Measurements from ENCODE around the gene GPC5.
"Not testable (repeated sequence)": the region's sequence is repeated elsewhere in the genome, so short reads cannot be mapped to it uniquely, and the experiment has no call there.

The GPC5 gene

DNA sequence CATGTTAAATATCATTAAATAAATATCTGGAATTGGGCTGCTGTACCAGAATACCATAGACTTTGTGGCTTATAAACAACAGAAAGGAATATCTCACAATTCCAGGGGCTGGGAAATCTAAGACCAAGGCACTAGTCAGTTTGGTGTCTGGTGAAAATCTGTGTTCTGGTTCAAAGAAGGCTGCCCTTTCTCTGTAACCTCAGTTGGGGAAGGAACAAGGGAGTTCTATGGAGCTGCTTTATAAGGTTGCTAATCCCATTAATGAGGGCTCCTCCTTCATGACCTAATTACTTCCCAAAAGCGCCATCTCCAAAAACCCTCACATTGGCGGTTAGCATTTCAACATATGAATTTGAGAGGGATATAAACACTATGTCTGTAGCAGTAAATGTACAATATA, 480.9 kb downstream of the GPC5 start:
- TF ChIP-seq, protein P1, sequence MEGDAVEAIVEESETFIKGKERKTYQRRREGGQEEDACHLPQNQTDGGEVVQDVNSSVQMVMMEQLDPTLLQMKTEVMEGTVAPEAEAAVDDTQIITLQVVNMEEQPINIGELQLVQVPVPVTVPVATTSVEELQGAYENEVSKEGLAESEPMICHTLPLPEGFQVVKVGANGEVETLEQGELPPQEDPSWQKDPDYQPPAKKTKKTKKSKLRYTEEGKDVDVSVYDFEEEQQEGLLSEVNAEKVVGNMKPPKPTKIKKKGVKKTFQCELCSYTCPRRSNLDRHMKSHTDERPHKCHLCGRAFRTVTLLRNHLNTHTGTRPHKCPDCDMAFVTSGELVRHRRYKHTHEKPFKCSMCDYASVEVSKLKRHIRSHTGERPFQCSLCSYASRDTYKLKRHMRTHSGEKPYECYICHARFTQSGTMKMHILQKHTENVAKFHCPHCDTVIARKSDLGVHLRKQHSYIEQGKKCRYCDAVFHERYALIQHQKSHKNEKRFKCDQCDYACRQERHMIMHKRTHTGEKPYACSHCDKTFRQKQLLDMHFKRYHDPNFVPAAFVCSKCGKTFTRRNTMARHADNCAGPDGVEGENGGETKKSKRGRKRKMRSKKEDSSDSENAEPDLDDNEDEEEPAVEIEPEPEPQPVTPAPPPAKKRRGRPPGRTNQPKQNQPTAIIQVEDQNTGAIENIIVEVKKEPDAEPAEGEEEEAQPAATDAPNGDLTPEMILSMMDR (IDR thresholded peaks at IDR 0.05; ENCODE audit: extremely low read depth, missing control alignments), result no peak
- no peak for DNase-seq (ENCODE audit: low spot score)

DNA sequence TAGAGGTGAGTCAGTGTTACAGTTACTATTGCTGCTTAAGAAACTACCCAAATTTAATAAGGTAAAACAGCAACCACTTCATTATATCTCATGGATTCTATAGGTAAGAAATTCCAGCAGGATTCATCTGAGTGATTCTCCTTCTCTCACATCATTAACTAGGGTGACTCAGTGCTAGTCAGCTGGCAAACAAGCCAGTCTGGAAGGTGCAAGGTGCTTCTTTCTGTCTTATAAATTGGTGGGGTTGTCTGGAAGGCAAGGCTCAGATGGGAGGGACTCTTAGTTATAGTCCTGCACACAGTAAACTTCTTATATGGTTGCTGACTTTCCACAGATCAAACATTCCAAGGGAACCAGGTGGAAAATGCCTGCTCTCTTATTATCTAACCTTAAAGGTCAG, 484.5 kb downstream of the GPC5 start:
- no peak for DNase-seq (ENCODE audit: low spot score)
- TF ChIP-seq, protein P1 (IDR thresholded peaks at IDR 0.05; ENCODE audit: extremely low read depth, missing control alignments), result no peak

DNA sequence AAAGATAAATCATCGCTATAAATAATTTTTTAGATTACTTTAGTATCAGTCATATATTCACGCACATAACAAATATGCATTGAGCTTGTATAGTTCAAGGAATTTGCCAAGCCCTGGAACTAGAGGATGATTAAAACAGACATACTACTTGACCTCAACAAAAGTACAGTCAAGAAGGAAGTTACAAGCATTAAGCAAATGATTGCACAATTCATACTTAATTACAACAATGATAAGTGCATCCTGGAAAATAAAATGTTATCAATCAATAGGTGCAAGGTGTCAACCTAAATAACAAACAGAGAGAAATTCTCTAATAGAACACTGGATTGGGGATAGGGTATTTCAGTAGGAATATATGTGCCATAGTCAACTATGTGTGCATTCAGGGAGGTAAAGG, 491.2 kb downstream of the GPC5 start:
- TF ChIP-seq, protein P1 (IDR thresholded peaks at IDR 0.05; ENCODE audit: extremely low read depth, missing control alignments), result no peak
- no peak for DNase-seq (ENCODE audit: low spot score)

DNA sequence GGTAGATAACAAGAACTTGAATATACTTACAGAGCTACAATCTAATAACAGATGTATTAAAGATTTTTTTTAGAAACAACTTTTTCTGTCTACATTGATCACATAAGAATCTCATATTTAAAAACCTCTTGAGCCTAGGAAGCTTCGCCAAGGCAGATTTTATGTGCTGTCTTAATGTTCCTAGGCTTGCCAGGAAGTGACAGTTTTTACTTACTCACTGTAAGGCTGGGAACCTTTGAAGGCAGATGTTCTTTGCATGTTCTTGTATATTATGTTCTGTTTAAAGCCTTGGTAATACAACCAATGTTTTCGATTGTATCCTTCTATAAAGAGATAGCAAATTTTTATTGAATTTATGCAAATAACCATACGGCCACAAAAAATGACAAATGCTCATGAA, 492.7 kb downstream of the GPC5 start:
- no peak for DNase-seq (ENCODE audit: low spot score)

DNA sequence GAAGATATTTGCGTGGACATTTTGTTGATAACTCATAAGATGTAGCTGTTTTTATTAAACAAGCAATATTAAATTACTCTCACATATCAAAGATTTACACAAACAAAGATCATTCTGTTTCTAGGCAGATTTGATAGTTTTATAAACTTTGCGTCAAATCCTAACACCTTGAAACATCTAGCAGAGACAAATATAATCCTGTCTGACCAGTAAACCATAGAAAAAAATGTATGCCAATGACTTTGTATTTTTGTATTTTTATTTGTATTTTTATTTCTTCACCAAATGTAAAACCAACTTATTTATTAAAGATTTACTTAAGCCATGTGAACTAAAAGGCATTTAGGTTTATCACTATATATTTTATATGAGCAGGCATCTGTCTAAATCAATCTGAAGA, 494.6 kb downstream of the GPC5 start:
- TF ChIP-seq, protein P1 (IDR thresholded peaks at IDR 0.05; ENCODE audit: extremely low read depth, missing control alignments), result no peak
- no peak for DNase-seq (ENCODE audit: low spot score)

More for the DNA sequence above, 492.7 kb downstream of the GPC5 start:
- TF ChIP-seq, protein P1 (IDR thresholded peaks at IDR 0.05; ENCODE audit: extremely low read depth, missing control alignments), result no peak

DNA sequence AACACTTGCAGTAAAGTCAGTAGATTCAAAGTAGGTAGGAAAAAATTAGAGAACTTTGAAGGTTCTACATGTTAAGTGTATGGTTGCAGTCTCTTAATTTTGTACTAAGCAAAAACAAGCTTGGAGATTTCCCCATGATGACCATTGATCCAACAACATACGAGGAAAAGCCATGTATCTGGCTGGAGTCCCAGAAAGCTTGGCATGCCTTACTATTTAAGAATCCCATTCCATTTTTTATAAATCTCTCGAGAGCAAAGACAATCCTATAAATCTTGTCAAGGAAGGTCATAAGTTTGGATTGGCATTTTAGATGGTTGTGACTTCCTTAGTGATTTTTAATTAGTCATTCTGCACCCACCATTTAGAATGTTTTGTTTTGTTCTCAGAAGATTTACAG, 495.9 kb downstream of the GPC5 start:
- TF ChIP-seq, protein P1 (IDR thresholded peaks at IDR 0.05; ENCODE audit: extremely low read depth, missing control alignments), result no peak
- no peak for DNase-seq (ENCODE audit: low spot score)

DNA sequence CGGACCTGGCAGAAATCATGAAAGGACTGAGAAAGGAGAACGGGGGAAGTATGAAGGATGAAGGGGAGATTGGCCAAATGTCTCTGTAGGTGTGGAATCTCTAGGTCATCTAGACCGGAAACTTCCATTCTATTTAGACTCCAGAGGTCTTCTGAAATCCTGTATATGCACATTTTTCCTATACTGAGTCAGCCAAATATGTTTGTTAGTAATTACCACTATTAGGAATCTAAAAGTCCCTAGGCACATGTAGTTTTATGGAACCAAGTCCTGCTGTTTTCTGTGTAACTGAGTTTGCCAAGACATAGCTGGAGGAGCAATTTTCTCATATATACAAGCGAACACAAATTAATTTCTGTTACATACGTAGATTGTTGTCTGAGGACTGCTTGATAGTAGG, 498.1 kb downstream of the GPC5 start:
- TF ChIP-seq, protein P1 (IDR thresholded peaks at IDR 0.05; ENCODE audit: extremely low read depth, missing control alignments), result no peak
- DNase-seq (ENCODE audit: low spot score), result no peak

DNA sequence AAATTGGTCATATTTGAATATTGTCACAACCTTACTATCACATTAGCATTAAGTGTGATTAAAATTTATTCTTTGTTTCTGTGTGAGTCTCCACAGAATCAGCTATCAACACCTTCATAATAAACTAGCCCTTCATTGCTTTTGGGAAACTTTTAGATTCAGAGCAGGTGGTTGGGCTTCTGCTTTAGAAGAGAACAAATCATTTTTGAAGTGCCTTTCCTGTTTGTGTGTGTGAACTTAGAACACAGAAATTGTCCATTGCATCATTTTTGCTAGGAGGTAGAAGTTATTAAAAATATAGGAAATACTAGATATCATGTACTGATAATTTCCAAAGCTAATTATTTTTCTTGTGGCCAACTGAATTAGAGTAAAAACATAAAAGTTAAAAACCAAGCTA, 500.6 kb downstream of the GPC5 start:
- not testable (repeated sequence) for DNase-seq (ENCODE audit: low spot score)

Data from GM20000 (cell line).